ENCODE measurements around the gene WDR27.

WDR27 gene

DNA sequence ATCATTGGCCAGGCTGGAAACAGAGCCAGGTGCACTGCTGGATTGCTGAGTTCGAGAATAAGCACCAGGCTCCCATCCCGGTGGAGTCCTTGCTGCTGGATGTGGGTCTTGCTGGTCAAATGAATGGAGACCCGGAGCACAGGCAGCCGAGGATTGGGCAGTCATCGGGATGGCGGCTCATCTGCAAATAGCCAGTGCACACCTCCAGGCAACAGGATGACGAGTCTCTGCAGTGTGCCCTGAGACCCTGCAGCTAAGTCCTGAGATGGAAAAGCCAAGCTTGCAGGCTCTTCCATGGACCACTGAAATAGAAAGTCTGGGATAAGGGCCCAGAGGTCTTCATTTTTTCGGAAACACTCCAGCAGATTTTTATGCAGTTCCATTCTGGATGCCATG, 143.5 kb downstream of the WDR27 start:
- FAIRE-seq, result no peak

DNA sequence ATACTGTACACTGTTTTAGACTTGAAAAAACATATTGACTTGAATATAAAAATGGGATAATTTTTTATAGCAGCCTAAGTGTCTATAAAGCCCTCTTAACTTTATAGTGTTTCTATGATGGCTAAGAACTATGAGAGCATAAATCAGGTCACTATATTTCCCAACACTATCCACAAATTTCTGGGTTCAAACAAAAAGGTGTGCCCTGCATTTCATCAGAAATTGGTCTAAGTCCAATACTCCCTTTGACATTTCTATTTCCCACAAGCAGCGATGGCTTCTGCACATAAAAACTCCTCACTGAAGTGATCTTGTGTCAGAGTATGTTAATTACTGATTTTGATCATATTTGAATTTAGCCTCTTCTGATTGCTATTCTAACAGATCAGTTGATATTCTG, 143.9 kb downstream of the WDR27 start:
- FAIRE-seq, result no peak

DNA sequence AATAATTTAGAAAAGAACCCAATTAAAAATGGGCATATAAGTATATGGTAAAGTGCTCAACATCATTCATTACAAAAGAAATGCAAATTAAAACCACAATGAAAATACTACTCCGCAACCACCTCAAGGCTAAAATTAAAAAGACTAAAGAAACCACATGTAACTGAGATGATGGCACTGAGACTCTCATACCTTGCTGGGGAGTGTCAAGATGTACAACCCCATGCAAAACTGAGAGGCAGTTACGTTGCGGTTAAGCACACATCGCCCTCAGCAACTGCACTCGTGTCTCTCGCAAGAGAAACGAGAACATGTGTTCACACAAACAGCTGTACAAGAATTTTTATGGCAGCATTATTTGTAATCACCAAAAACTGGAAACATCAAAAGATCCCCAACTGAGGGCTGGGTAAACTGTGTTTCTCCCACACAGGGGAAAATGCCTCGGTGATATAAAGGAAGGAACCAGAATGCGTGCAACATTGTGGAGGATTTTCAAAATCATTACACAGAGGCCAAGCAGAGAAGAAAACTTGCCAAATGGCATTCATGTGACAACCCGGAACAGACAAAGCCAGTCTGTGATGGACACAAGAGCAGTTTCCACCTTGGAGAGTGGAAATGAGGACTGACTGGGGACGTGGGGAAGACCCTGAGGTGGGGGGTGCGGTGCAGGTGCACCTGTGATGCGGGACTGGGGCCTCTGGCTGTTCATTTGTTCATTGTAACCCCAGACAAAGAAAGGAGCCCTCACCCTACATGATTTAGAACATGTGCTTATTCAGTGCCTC, 144.9 kb downstream of the WDR27 start:
- no peak for FAIRE-seq

DNA sequence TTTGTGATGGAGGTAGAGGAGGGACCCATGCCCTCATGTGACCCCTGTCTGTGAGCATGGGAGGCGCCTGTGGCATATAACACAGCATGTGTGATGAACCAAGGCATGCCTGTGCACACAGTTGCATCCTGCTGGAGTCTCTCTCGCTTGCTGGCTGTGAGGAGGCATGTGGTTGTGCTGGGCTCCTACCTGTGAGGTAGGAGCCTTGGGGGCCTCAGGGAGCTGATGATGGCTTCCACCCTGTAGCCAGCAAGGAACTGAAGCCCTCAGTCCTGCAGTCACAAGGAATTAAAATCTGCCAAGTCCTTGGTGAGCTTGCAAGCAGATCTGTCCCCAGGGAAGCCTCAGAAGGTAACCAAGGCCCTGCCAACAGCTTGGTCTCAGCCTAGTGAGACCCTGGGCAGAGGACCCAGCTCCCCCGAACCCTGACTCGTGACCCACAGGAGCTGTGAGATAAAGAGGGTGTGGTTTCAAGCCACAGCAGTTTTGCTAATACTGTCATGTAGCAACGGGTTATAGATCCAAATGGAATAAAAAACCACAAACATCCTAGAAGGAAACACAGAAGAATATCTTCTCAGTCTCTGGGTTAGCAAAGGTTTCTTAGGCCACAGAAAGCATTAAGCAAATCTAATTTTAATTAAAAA, 145.7 kb downstream of the WDR27 start:
- no peak for FAIRE-seq

DNA sequence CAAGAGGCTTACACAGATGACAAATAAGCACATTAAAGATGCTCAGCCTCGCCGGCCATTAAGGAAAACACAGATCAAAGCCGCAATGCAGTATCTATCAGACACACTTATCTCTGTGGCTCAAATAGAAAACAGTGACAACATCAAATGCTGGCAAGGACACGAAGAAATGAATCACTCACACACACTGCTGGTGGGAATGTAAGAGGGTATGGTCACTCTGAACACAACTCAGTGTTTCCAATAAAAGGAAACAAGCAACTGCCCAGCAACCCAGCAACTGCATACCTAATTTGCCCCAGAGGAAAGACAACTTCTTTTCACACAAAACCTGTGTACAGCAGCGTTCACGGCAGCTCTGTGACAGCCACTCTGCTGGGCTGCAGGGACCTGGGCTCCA, 155.8 kb downstream of the WDR27 start:
- FAIRE-seq, result no peak

DNA sequence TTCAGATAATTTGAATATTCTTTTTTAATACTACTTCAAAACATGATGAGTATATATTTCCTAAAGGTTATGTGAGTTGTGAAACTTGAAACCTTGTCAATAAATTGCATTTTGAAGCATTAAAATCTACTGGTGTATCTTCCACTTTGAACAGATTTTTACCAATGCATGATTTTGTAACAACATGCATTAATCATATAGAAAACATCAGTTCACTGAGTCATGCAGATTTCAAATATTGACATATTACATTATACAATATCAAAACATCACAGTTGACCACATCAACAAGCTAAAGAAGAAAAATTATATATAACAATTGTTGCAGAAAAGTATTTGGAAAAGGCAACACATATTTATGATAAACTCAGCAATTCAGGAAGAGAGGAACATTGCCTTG, 158.1 kb downstream of the WDR27 start:
- no peak for FAIRE-seq

DNA sequence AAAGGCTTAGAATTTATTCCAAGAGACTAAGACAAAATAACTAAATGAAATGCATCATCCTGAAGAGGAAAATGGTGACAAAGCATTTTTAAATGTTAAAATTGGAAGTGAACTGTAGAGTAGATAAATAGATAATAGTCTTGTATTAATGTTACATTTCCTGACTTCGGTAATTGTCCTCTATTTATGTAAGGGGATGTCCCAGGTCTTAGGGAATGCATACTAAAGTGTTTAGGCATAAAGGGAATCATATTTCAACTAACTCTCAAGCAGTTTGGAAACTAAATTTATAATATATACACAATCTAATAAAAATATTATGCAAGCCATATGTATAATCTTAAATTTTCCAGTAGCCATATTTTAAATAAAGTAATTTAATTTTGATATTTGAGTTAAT, 159.3 kb downstream of the WDR27 start:
- no peak for FAIRE-seq

DNA sequence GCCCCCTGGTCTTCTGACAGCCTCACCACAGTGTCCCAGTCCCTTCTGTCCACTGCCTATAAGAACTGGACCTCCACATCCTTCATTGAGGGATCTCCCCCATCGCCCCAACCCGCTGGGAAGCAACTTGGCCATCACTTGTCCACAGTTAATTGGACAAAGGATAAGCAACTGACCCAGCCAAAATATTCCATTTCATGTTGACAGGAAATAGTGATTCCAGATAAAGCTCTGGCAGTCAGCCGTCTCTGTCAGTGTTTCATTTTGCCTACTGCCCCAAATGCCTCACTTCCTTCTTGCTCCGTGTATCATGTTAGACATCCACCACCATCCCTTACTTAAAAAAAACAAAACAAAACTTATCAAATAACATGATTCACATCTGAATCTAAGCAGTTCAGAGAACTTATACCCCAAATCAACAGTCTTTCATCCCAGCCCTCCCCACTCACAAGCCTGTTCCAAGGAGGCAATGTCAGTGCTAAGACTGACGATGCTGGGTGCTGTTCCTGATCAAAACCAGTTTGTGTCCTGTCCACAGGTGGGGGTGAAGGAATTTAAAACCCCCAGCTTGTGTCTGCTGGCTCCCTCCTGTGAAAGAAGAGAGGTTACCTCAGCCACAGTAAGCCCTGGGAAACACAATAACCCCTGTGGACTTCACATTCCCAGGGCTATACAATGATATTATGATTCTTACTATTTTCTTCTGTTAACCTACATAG, 162.5 kb downstream of the WDR27 start:
- no peak for FAIRE-seq

DNA sequence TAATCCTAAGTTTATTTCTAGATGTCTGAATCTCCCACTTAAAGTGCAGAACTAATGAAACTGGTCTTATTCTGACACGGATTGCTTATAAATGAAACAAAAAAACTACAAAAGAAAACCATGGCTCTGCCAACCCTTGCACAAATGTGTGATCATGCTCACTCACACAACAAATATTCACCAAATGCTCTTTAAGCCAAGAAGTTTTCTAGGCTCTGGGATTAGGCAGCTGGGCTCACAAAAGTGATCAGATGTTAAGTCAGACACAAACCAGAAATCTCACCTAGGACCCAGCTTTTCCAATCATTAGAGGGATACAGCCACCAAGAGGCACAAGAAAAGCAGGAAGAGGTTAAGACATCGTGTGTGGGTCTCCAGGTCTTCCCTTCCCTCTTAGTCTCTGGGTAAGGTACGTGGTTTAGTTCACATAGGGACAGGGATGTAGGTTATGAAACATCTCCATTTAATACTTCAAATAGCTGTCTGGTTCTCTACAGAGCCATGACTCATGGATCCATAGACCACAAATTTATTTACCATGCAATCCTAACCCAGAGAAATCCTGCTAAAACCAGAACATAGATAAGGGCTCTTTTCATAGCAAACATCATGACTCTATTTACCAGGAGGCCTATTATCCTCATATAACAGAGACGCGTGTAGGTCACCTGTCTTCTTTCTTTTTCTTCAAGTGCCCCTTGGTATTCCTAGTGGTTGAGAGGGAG, 165.2 kb downstream of the WDR27 start:
- no peak for FAIRE-seq

DNA sequence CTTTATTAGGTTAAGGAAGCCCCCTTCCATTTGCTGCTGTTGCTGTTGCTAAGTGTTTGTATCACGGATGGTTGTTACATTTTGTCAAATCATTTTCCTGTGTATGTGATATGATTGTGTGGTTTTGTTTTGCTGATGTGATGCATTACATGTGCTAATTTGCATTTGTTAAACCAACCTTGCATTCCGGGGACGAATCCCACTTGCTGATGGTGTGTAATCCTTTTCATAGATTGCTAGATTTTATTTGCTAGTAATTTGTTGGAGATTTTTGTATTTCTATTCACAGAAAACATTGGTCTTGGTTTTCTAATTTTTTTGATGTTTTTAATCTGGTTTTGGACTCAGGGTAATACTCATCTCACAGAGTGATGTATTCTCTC, 167.8 kb downstream of the WDR27 start:
- FAIRE-seq, result no peak

DNA sequence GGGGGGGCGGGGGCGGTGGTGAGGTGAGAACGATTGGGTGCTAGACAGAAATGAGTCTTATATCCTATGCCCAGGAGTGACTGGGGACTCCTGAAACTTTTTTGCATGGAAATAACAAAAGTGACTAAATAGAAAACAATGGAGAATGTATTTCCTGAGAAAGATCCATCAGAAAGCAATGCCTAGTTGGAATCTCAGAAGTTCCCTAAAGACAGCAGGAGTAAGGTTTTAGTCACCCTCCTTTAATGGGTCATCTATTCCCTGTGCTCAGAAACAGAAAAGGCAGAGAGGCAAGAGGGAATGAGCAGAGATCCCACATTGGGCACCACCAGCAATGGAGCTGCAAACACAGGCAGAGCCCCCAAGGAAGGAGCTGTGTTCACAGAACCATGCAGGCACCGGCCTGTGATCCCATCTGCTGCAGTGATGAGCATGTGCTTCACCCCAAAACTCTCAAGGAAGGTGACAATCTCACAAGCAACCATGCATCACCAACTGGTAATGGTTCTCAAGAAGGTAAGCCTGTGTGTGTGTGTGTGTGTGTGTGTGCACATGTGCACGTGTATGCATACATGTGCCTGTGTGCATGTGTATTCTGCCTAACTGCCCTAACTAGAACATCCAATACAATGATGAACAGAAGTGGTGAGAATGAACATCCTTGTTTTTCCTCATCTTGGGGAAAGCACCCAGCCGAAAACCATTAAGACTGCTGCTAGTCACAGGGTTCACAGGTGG, 168.4 kb downstream of the WDR27 start:
- no peak for FAIRE-seq

DNA sequence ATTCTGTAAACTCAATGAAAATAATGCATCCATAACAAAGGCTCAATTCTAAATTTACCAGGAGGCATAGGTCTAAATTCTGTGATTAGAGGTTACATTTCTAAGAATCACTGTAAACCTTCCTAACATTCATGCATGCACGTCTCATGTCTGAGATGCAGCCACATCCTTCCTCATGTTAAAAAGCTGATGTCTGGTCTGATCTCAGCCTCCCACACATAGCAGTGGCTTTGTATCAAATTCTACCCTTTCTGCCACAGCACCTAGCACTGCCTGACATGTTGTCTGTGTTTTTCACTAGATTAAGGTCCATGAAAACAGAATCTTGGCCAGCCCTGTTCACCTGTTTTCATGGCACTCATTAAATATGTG, 171.1 kb downstream of the WDR27 start:
- FAIRE-seq, result no peak

DNA sequence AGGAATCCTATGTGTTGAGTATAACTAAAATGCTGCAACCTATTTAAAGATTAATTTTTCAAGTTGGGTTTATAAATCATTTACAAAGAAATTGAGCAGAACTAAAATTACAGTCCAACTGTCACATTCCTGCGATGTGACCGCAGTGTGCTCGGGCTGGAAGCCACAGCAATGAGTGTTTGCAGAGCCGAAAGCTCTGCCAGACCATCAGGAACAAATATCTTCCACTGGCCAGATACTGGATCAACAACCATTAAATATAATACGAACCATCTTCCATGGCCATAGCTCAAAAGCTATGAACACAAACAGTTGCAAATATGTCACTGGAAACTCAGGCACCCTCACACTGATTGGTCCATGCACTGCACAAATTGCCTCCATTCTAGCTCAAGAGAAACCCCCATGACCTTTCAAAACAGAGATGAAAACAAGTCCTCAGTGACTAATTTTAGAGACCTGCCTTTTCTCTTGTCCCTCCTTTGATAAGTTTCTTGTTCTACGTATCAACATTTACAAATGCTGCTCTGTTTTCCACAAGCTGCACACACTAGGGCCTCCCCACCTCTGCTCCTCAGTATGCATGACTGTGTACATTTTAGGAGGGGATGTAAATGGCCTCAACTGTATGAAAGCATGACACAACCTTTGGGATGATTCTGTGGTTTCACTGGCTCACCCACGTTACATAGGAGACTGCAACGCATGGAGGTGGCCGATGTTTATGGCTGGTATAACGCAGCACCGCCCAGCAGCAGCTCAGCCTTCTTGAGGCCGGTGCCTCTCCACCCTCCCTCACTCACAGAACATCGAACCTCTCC, 171.7 kb downstream of the WDR27 start:
- FAIRE-seq, result no peak

DNA sequence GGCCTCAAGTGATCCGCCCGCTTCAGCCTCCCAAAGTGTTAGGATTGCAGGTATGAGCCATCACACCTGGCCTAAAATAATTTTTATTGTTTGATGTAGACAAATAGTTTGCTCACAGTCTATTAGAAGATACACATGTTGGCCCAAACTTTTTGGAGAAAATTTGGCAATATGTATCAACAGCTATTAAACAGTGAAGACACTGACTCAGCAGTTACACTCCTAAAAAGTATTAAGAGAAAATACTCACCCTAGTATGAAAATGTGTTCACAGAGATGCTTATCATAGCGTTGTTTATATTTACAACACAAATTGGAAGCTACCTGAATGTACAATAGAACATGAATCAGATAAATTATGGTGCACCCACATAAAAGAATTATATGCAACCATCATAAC, 173.1 kb downstream of the WDR27 start:
- FAIRE-seq, result no peak

DNA sequence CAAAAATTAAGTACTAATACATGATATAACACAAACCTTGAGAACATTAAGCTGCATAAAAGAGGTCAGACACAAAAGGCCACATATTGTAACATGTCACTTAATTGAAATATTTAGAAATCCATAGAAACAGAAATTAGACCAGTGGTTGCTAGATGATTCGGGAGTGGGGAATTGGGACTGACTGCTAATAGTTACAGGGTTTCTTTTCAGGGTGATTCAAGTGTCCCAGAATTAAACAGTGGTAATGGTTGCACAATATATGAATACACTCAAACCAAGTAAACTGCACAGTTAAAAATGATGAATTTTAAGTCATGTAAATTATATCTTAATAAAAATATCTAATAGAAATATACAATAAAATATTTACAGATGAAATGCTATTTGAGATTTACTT, 174.5 kb downstream of the WDR27 start:
- FAIRE-seq, result no peak

DNA sequence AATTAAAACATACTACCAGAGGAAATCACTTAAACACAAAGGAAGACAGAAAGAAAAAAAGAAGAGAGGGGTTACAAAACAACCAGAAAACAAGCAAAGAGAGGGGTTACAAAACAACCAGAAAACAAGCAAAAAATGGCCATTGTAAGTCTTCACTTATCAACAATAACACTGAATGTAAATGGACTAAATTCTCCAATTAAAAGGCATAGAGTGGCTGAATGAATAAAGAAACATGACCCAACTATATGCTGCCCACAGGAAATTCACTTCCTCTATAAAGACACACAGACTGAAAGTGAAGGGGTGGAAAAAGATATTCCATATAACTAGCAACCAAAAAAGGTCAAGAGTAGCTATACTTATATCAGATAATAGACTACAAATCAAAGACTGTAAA, 180.0 kb downstream of the WDR27 start:
- no peak for FAIRE-seq

DNA sequence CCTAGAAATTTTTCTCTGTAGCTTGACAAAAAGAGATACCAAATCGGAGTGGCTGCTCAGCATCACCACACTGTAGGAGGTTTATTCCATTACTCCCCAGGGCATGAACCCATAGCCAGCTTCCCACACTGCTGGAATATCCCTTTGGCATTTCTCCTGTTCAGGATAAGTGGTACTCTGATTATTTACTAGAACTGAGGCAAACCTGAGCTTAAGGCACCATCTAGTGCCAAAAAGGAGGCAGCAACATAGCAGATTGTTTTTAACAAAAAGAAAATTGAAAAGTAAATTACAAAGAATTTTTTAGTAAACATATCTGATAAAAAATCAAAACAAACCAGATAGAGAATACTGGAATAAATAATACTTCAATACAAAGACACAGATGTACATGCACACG, 181.7 kb downstream of the WDR27 start:
- peak; percentile 90 for FAIRE-seq

DNA sequence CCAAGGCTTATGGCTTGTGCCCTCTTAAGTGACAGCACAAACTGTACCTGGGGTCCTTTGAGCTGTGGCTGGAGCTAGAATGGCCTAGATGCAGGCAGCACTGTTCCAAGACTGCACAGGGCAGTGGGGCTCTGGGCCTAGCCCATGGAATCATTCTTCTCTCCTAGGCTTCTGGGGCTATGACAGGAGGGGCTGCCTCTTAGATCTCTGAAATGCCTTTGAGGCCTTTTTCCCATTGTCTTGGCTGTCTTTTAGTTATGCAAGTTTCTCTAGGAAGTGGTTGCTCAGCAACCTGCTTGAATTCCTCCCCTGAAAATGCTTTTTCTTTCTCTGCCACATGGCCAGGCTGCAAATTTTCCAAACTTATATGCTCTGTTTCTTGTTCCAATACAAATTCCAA, 183.4 kb downstream of the WDR27 start:
- FAIRE-seq, result no peak

DNA sequence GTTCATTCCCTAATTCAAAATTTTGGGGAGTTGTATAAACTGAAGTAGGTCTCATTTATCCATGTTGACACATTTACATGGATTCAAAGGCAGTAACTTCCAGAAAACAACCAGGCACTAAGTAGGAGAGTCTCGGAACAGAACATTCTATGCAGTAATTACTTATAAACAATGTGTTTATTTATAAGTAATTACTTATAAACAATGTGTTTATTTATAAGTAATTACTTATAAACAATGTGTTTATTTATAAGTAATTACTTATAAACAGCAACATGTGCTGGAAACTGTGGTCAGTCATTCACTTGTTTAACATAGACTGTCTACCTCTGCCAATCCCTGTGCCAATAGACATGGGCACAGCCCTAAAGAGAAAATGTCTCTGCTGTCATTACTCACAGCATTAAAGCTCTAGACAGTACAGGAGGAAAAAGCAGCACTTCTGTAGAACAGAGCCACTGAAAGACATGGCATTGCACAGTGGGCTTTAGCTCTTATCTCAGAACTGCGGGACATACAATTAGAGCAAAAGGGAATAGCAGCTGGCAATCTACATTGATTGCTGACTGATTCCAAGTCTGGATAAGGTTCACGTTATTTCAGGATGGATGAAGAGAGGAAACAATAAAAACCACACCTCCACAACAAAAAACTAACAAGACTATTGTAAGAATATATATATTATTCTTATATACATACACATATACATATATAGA, 188.2 kb downstream of the WDR27 start:
- FAIRE-seq, result peak; percentile 96

DNA sequence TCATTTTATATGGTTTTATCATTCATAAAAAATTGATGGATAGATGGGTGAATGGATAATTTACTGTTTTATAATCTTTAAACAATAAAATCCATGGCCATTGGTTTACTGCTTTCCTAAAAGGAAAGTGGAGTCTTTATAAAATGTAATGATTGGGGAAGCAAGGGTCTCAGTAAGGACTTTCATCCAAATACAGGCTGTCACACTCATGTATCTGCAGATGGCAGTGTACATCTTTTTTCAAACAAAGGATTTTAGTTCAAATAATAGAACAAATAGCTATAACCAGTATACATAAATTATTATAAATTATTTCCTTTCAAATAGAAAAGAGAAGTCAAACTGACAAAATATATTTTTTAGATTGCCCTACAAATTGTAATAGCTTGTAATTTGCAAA, 190.0 kb downstream of the WDR27 start:
- FAIRE-seq, result peak; percentile 89

DNA sequence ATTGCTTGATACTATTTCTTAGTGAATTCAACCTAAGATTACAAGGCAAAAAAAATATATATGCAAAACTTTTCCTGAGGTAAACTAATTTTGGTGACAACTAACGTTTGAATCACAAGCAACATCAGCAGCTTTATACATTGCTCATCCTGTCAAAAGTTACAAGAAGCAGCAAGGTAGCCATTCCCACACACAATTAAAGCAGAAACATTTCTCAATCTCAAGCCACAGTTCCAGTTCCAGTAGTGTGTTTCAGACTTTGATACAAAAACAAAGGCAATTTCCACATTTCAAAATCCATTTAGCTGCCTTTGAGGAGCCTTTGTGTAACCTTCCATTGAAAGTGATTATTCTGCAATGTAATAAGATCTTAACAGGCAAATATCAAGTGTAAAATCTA, 191.0 kb downstream of the WDR27 start:
- FAIRE-seq, result no peak
